ENCODE results near the gene UTP4. TPM values are rescaled to one million over a fixed set of nuclear protein-coding genes. Genes with fewer than 3 reads are reported as not detected.

Gene UTP4
- polyA plus RNA-seq, 1 experiment: 54.2 TPM

DNA sequence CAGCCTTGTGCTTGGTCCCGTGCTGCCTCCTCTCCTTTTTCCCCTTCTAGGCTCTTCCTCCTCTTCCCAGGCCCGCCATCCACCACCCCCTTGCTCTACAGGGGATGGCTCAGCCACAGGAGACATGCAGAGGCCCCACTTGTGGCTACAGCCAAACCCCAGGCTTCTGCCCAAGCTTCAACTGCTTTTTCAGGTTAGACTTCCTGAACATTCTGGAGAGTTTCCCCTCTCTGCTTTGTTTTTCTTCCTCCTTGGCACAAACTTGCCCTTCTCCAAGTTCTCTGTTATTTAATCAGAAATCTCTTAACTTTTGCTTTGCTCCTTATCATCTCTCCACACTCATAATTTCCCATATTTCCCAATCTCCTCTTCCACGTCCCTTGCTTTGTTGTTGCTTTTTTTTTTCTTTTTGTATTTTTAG is 45.3 kb upstream of the UTP4 start:
- H3K4me3 ChIP-seq (ENCODE audit: low read depth, low read length): no peak overlapping the region
- POLR2A ChIA-PET: no interaction called here
- CTCF ChIA-PET: no interaction called here
- DNase-seq (ENCODE audit: low read depth, low spot score): no peak
- no peaks in the 10 kb centered on the region for H3K9me3 ChIP-seq (ENCODE audit: control insufficient read depth, insufficient read depth, low read length)
- TF ChIP-seq CTCF (IDR thresholded peaks at IDR 0.05; ENCODE audit: low read depth, low read length): no peak
- H3K27me3 ChIP-seq (ENCODE audit: control insufficient read depth, insufficient read depth, low read length): no peaks in the 10 kb centered on the region
- no peak overlapping the region for H3K27ac ChIP-seq (ENCODE audit: low read depth, low read length)

GRCh38 chr16:69088684-69089083 is 43.8 kb upstream of the UTP4 start:
- Histone ChIP-seq H3K27ac (ENCODE audit: low read depth, low read length) (no peak overlapping the region), H3K27me3 (ENCODE audit: control insufficient read depth, insufficient read depth, low read length) (no peaks in the 10 kb centered on the region), H3K9me3 (ENCODE audit: control insufficient read depth, insufficient read depth, low read length) (no peaks in the 10 kb centered on the region), H3K4me3 (ENCODE audit: low read depth, low read length) (no peak overlapping the region)
- CTCF ChIA-PET: interaction anchor here (1.2 to 1.3 kb wide), 2 partner anchors 35 to 127 kb away, joined by 3 read pairs; no protein-coding TSS in a partner anchor
- no peak for DNase-seq (ENCODE audit: low read depth, low spot score)
- POLR2A ChIA-PET: interaction anchor here (0.6 kb wide), 1 partner anchor 499 kb away, joined by 6 read pairs; no protein-coding TSS in a partner anchor
- TF ChIP-seq CTCF (IDR thresholded peaks at IDR 0.05; ENCODE audit: low read depth, low read length): no peak

- CTCF ChIA-PET: interaction anchor here (1.2 to 1.3 kb wide), 2 partner anchors 35 to 127 kb away, joined by 3 read pairs; no protein-coding TSS in a partner anchor
- Histone ChIP-seq H3K27me3 (ENCODE audit: control insufficient read depth, insufficient read depth, low read length) (no peaks in the 10 kb centered on the region), H3K9me3 (ENCODE audit: control insufficient read depth, insufficient read depth, low read length) (no peaks in the 10 kb centered on the region), H3K27ac (ENCODE audit: low read depth, low read length) (no peak overlapping the region), H3K4me3 (ENCODE audit: low read depth, low read length) (no peak overlapping the region)
- no peak for TF ChIP-seq CTCF (IDR thresholded peaks at IDR 0.05; ENCODE audit: low read depth, low read length)
- no peak for DNase-seq (ENCODE audit: low read depth, low spot score)
- POLR2A ChIA-PET: interaction anchor here (0.6 kb wide), 1 partner anchor 498 kb away, joined by 6 read pairs; no protein-coding TSS in a partner anchor
Observed at GRCh38 chr16:69089091-69089910, 43.1 kb upstream of the UTP4 start.

- no peaks in the 10 kb centered on the region for H3K9me3 ChIP-seq (ENCODE audit: control insufficient read depth, insufficient read depth, low read length)
- no peak for DNase-seq (ENCODE audit: low read depth, low spot score)
- H3K4me3 ChIP-seq (ENCODE audit: low read depth, low read length): no peak overlapping the region
- ChIA-PET CTCF (no interaction called here), POLR2A (no interaction called here)
- no peak overlapping the region for H3K27ac ChIP-seq (ENCODE audit: low read depth, low read length)
- no peak for TF ChIP-seq CTCF (IDR thresholded peaks at IDR 0.05; ENCODE audit: low read depth, low read length)
- no peaks in the 10 kb centered on the region for H3K27me3 ChIP-seq (ENCODE audit: control insufficient read depth, insufficient read depth, low read length)
Observed at GRCh38 chr16:69093974-69094373, 38.5 kb upstream of the UTP4 start.

DNA sequence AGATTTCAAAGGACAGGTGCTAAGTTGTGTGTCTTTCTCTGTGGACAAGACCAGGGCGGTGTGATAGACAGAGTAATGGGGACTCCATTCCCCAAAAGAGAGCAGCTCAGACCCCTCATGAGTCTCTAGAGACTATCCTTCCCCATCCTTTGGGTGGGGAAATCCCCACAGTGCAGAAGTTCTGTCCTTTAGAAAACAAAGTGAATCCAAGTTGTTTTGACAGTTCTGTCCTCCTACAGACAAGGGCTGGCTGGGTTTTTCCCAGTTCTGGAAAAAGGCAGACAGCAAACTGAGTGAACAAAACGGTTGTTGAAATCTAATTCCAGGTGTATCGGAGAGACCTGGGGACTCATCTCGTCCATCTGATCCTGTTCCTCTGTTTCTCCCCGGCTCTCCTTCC is 37.9 kb upstream of the UTP4 start:
- Histone ChIP-seq H3K4me3 (ENCODE audit: low read depth, low read length) (no peak overlapping the region), H3K27ac (ENCODE audit: low read depth, low read length) (no peak overlapping the region), H3K27me3 (ENCODE audit: control insufficient read depth, insufficient read depth, low read length) (no peaks in the 10 kb centered on the region), H3K9me3 (ENCODE audit: control insufficient read depth, insufficient read depth, low read length) (no peaks in the 10 kb centered on the region)
- ChIA-PET POLR2A (no interaction called here), CTCF (interaction anchor here (1.2 kb wide), 1 partner anchor 29 kb away, joined by 3 read pairs; no protein-coding TSS in a partner anchor)
- no peak for DNase-seq (ENCODE audit: low read depth, low spot score)
- no peak for TF ChIP-seq CTCF (IDR thresholded peaks at IDR 0.05; ENCODE audit: low read depth, low read length)

All from AG04450 (cell line).